ENCODE data around the gene MEIOC.
"Not testable (repeated sequence)": the region's sequence is repeated elsewhere in the genome, so short reads cannot be mapped to it uniquely, and the experiment has no call there.

The MEIOC gene

GRCh38 chr17:44672479-44673093 is 16.3 kb downstream of the MEIOC start:
- H3K9me3 Mint-ChIP-seq (ENCODE audit: low read depth), result no peaks in the 10 kb centered on the region
- H3K4me3 Mint-ChIP-seq, result no peak overlapping the region
- no peaks in the 10 kb centered on the region for H3K27me3 Mint-ChIP-seq
- no peaks in the 10 kb centered on the region for H3K36me3 Mint-ChIP-seq
- no peak overlapping the region for H3K27ac Mint-ChIP-seq
- no peaks in the 10 kb centered on the region for H3K4me1 Mint-ChIP-seq (ENCODE audit: low read depth)

GRCh38 chr17:44673893-44674292 is 17.6 kb downstream of the MEIOC start:
- no peak overlapping the region for H3K4me3 Mint-ChIP-seq
- no peaks in the 10 kb centered on the region for H3K4me1 Mint-ChIP-seq (ENCODE audit: low read depth)
- no peaks in the 10 kb centered on the region for H3K27me3 Mint-ChIP-seq
- no peak overlapping the region for H3K27ac Mint-ChIP-seq
- H3K36me3 Mint-ChIP-seq, result peaks cover 4% of the 10 kb centered on the region
- H3K9me3 Mint-ChIP-seq (ENCODE audit: low read depth), result no peaks in the 10 kb centered on the region

GRCh38 chr17:44677136-44677535 is 20.9 kb downstream of the MEIOC start:
- Mint-ChIP-seq H3K4me1 (ENCODE audit: low read depth) (no peaks in the 10 kb centered on the region), H3K27ac (no peak overlapping the region), H3K9me3 (ENCODE audit: low read depth) (no peaks in the 10 kb centered on the region), H3K36me3 (peaks cover 7% of the 10 kb centered on the region), H3K27me3 (no peaks in the 10 kb centered on the region), H3K4me3 (no peak overlapping the region)

- not testable (repeated sequence) for H3K27me3 Mint-ChIP-seq; H3K9me3 Mint-ChIP-seq (ENCODE audit: low read depth); H3K27ac Mint-ChIP-seq; H3K4me3 Mint-ChIP-seq
- peaks cover 12% of the 10 kb centered on the region for H3K36me3 Mint-ChIP-seq
- peaks cover 15% of the 10 kb centered on the region for H3K4me1 Mint-ChIP-seq (ENCODE audit: low read depth)
Observed at GRCh38 chr17:44683303-44683702, 27.0 kb downstream of the MEIOC start.

GRCh38 chr17:44687756-44688155 is 31.5 kb downstream of the MEIOC start:
- H3K4me3 Mint-ChIP-seq, result peak overlapping the region; percentile 2
- H3K9me3 Mint-ChIP-seq (ENCODE audit: low read depth), result no peaks in the 10 kb centered on the region
- H3K27me3 Mint-ChIP-seq, result no peaks in the 10 kb centered on the region
- no peak overlapping the region for H3K27ac Mint-ChIP-seq
- H3K4me1 Mint-ChIP-seq (ENCODE audit: low read depth), result peaks cover 30% of the 10 kb centered on the region
- H3K36me3 Mint-ChIP-seq, result peaks cover 7% of the 10 kb centered on the region

GRCh38 chr17:44688200-44688599 is 31.9 kb downstream of the MEIOC start:
- Mint-ChIP-seq H3K36me3 (peaks cover 7% of the 10 kb centered on the region), H3K27ac (no peak overlapping the region), H3K9me3 (ENCODE audit: low read depth) (no peaks in the 10 kb centered on the region), H3K4me1 (ENCODE audit: low read depth) (peaks cover 30% of the 10 kb centered on the region), H3K4me3 (peak overlapping the region; percentile 96), H3K27me3 (no peaks in the 10 kb centered on the region)

- H3K9me3 Mint-ChIP-seq (ENCODE audit: low read depth), result no peaks in the 10 kb centered on the region
- H3K4me3 Mint-ChIP-seq, result peak overlapping the region; percentile 96
- peak overlapping the region; percentile 99 for H3K27ac Mint-ChIP-seq
- peaks cover 3% of the 10 kb centered on the region for H3K36me3 Mint-ChIP-seq
- H3K4me1 Mint-ChIP-seq (ENCODE audit: low read depth), result peaks cover 27% of the 10 kb centered on the region
- no peaks in the 10 kb centered on the region for H3K27me3 Mint-ChIP-seq
Observed at GRCh38 chr17:44688675-44689476, 32.6 kb downstream of the MEIOC start.

GRCh38 chr17:44689477-44690217 is 33.4 kb downstream of the MEIOC start, which contains the start of gene CCDC43:
Gene CCDC43, minus strand, starts transcription at chr17:44689776. Its CDS starts 23 bp downstream, at chr17:44689753.
- H3K36me3 Mint-ChIP-seq, result peaks cover 3% of the 10 kb centered on the region
- no peaks in the 10 kb centered on the region for H3K27me3 Mint-ChIP-seq
- H3K4me3 Mint-ChIP-seq, result peak within 1 kb of the TSS; percentile 96
- H3K4me1 Mint-ChIP-seq (ENCODE audit: low read depth), result peaks cover 27% of the 10 kb centered on the region
- peak within 1 kb of the TSS; percentile 99 for H3K27ac Mint-ChIP-seq
- no peaks in the 10 kb centered on the region for H3K9me3 Mint-ChIP-seq (ENCODE audit: low read depth)

GRCh38 chr17:44690746-44691306 is 34.6 kb downstream of the MEIOC start:
- H3K4me1 Mint-ChIP-seq (ENCODE audit: low read depth), result peaks cover 23% of the 10 kb centered on the region
- H3K27ac Mint-ChIP-seq; H3K36me3 Mint-ChIP-seq; H3K27me3 Mint-ChIP-seq; H3K9me3 Mint-ChIP-seq (ENCODE audit: low read depth): not testable (repeated sequence)
- H3K4me3 Mint-ChIP-seq, result peak overlapping the region; percentile 96

- H3K4me1 Mint-ChIP-seq (ENCODE audit: low read depth), result peaks cover 12% of the 10 kb centered on the region
- no peaks in the 10 kb centered on the region for H3K27me3 Mint-ChIP-seq
- H3K27ac Mint-ChIP-seq, result no peak overlapping the region
- no peaks in the 10 kb centered on the region for H3K36me3 Mint-ChIP-seq
- no peak overlapping the region for H3K4me3 Mint-ChIP-seq
- no peaks in the 10 kb centered on the region for H3K9me3 Mint-ChIP-seq (ENCODE audit: low read depth)
Observed at GRCh38 chr17:44693609-44694008, 37.3 kb downstream of the MEIOC start.

GRCh38 chr17:44700288-44700687 is 44.0 kb downstream of the MEIOC start:
- not testable (repeated sequence) for H3K27ac Mint-ChIP-seq; H3K27me3 Mint-ChIP-seq; H3K9me3 Mint-ChIP-seq (ENCODE audit: low read depth); H3K4me1 Mint-ChIP-seq (ENCODE audit: low read depth); H3K36me3 Mint-ChIP-seq; H3K4me3 Mint-ChIP-seq

GRCh38 chr17:44707755-44708400 is 51.6 kb downstream of the MEIOC start:
- no peak overlapping the region for H3K27ac Mint-ChIP-seq
- no peaks in the 10 kb centered on the region for H3K9me3 Mint-ChIP-seq (ENCODE audit: low read depth)
- no peak overlapping the region for H3K4me3 Mint-ChIP-seq
- H3K36me3 Mint-ChIP-seq, result no peaks in the 10 kb centered on the region
- H3K4me1 Mint-ChIP-seq (ENCODE audit: low read depth), result peaks cover 6% of the 10 kb centered on the region
- peaks cover 2% of the 10 kb centered on the region for H3K27me3 Mint-ChIP-seq

- peak within 1 kb of the TSS; percentile 22 for H3K27ac Mint-ChIP-seq
- peaks cover 2% of the 10 kb centered on the region for H3K27me3 Mint-ChIP-seq
- H3K4me3 Mint-ChIP-seq, result no peak within 1 kb of the TSS
- no peaks in the 10 kb centered on the region for H3K36me3 Mint-ChIP-seq
- H3K9me3 Mint-ChIP-seq (ENCODE audit: low read depth), result no peaks in the 10 kb centered on the region
- H3K4me1 Mint-ChIP-seq (ENCODE audit: low read depth), result peaks cover 6% of the 10 kb centered on the region
Observed at GRCh38 chr17:44708401-44709263, 52.4 kb downstream of the MEIOC start, which contains the start of gene DBF4B. Gene DBF4B, plus strand, starts transcription at chr17:44708665. Its CDS starts 156 bp downstream, at chr17:44708821.

- H3K9me3 Mint-ChIP-seq (ENCODE audit: low read depth), result no peaks in the 10 kb centered on the region
- H3K27ac Mint-ChIP-seq, result no peak overlapping the region
- H3K4me1 Mint-ChIP-seq (ENCODE audit: low read depth), result no peaks in the 10 kb centered on the region
- H3K36me3 Mint-ChIP-seq, result peaks cover 13% of the 10 kb centered on the region
- no peaks in the 10 kb centered on the region for H3K27me3 Mint-ChIP-seq
- no peak overlapping the region for H3K4me3 Mint-ChIP-seq
Observed at GRCh38 chr17:44719444-44719843, 63.2 kb downstream of the MEIOC start.
